Ascending aorta (tissue), 2 donors: ENCODE results near the gene P4HTM. TPM values are rescaled to one million over a fixed set of nuclear protein-coding genes. Genes with fewer than 3 reads are reported as not detected.

Experiments used
- DNase-seq, 2 donors: peaks; one replicate each; pipeline ENCODE4 v3.0.0-alpha.2; 2019; ENCODE audit warnings: low spot score in 2 of 2
- H3K27ac ChIP-seq, 2 donors: fragments of 200-600 bp; sonication (generic); one replicate each; pipeline ENCODE4 v1.5.1; 2016 to 2017; ENCODE audit warnings: mild to moderate bottlenecking in 1 of 2
- H3K27me3 ChIP-seq: fragments of 200-600 bp; sonication (generic); one replicate; pipeline ENCODE4 v1.5.1; 2017
- H3K36me3 ChIP-seq, 2 donors: fragments of 200-600 bp; sonication (generic); one replicate each; pipeline ENCODE4 v1.5.1; 2016
- H3K4me1 ChIP-seq, 2 donors: fragments of 200-600 bp; sonication (generic); one replicate each; pipeline ENCODE4 v1.5.1; 2016 to 2017; ENCODE audit warnings: mild to moderate bottlenecking in 1 of 2
- H3K4me3 ChIP-seq, 2 donors: fragments of 200-600 bp; sonication (generic); one replicate each; pipeline ENCODE4 v1.5.1; 2016 to 2017; ENCODE audit warnings: mild to moderate bottlenecking in 1 of 2
- H3K9me3 ChIP-seq, 2 donors: fragments of 200-600 bp; sonication (generic); one replicate each; pipeline ENCODE4 v1.5.1; 2016
- CTCF ChIP-seq, 3 experiments: fragments of 200-600 bp in 2 of 3; fragments of 450-650 bp in 1 of 3; sonication (generic) in 2 of 3; IDR thresholded peaks; one replicate each; pipeline ENCODE4 v1.5.1; 2016 to 2019; ENCODE audit warnings: antibody characterized with exemption in 3 of 3, mild to moderate bottlenecking in 1 of 3, moderate library complexity in 1 of 3
- intact Hi-C: fragments of 100-400 bp; cut with DNase I; formaldehyde crosslinking; loops from one replicate; pipeline ENCODE4 v1.15.1; 2023
- total RNA-seq: library from RNA; depleted of rRNA; stranded (reverse); fragments of >200 nt; gene quantifications from one replicate; pipeline ENCODE4 v1.1.0, GENCODE V29; 2016

The P4HTM gene
- total RNA-seq, 1 donor from 2014 or later: 71.9 TPM

- TF ChIP-seq CTCF (IDR thresholded peaks at IDR 0.05): no peak
- Histone ChIP-seq H3K9me3 (no peaks in the 10 kb centered on the region), H3K27me3 (no peaks in the 10 kb centered on the region), H3K4me3 (no peak overlapping the region), H3K27ac (no peak overlapping the region), H3K4me1 (peaks cover 6 to 15% of the 10 kb centered on the region in 2 donors), H3K36me3 (peaks cover 30 to 55% of the 10 kb centered on the region in 2 donors)
- intact Hi-C loops: no loop called here
- DNase-seq: no peak
These were observed 36.5 kb downstream of the P4HTM start for GRCh38 chr3:49026536-49026935.

- DNase-seq: no peak
- H3K9me3 ChIP-seq: no peaks in the 10 kb centered on the region
- peaks cover 6 to 13% of the 10 kb centered on the region in 2 donors for H3K4me1 ChIP-seq
- peak overlapping the region; percentile 92 to 96 for H3K27ac ChIP-seq
- intact Hi-C loops: loop anchor here (2.0 kb wide), 1 partner anchor 65 kb away; no protein-coding TSS in a partner anchor
- H3K27me3 ChIP-seq: no peaks in the 10 kb centered on the region
- H3K36me3 ChIP-seq: peaks cover 41 to 66% of the 10 kb centered on the region in 2 donors
- TF ChIP-seq CTCF (IDR thresholded peaks at IDR 0.05): no peak
- H3K4me3 ChIP-seq: no peak overlapping the region
These were observed 37.6 kb downstream of the P4HTM start for GRCh38 chr3:49027634-49028033.

DNA sequence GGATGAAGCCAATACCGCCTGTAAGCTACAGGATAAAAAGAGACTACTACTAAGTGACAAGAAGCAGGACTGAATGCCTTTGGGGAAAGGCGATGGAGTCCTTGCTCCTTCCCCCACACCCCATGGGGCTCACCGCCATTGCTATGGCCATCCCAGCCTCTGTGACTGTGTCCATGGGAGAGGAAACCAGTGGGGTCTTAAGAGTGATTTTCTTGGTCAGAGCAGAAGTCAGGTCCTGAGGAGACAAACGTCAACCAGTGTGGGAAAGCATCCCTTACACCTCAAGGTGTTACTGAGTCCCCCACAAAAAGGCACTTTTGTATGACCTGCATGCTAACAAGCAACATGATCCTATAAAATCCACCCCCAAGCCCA, 38.2 kb downstream of the P4HTM start:
- TF ChIP-seq CTCF (IDR thresholded peaks at IDR 0.05): no peak
- intact Hi-C loops: loop anchor here (2.0 kb wide), 1 partner anchor 65 kb away; no protein-coding TSS in a partner anchor
- H3K36me3 ChIP-seq: peaks cover 47 to 70% of the 10 kb centered on the region in 2 donors

DNA sequence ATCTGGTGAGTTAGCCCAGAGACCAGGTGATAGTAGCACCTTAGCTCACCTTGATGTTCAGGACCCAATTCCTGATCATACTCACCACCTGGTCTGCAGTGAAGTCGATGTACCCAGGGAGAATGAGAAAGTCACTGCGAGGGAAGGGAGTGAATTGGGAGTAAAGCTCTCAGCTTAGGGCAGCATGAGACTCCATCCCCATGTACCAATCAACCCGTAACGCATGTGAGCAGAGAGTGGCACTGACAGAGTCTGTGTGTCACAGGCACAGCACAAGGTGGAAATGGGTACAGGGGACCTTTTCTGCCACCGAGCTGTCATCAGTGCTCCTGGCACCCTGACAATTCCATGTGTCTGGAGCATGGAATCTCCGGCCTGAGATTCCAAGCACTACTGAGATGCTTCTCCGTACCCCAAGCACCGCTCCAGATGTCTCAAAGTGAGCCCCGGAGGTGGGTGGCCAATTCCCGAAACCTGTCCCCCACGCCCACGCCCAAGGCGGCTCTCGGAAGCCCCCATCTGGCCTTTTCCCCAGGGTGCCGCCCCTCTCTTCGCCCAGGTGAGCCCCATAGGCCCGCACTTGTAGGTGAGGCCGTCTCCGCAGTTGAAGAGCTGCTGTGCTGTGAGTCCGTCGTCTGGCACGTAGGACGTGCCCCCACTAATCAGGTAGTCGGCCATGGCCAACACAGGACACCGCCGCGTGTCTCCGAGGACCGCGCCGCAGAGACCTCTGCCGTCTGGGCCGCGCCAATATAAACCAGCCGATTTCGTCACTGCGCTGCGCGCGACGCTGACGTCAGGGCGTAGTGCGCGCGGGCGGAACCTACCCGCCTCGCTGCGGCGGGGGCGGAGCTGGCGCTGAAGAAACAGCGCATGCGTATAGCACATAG, 38.9 kb downstream of the P4HTM start, which contains the start of gene IMPDH2:
TSS of gene IMPDH2 (minus strand) at position 726 of the 890 bp plus-strand sequence. CDS start at position 678, 48 bp downstream.
- peaks cover 47 to 66% of the 10 kb centered on the region in 2 donors for H3K36me3 ChIP-seq
- peaks cover 0 to 8% of the 10 kb centered on the region in 2 donors for H3K4me1 ChIP-seq
- DNase-seq: peak; percentile 68 to 96
- TF ChIP-seq CTCF (IDR thresholded peaks at IDR 0.05): no peak
- H3K27ac ChIP-seq: peak within 1 kb of the TSS; percentile 92 to 96
- H3K9me3 ChIP-seq: no peaks in the 10 kb centered on the region
- intact Hi-C loops: loop anchor here (2.0 kb wide), 1 partner anchor 64 kb away; no protein-coding TSS in a partner anchor
- H3K4me3 ChIP-seq: peak within 1 kb of the TSS; percentile 59 to 76
- no peaks in the 10 kb centered on the region for H3K27me3 ChIP-seq

More for the DNA sequence above, 38.2 kb downstream of the P4HTM start:
- Histone ChIP-seq H3K4me1 (peaks cover 0 to 8% of the 10 kb centered on the region in 2 donors), H3K9me3 (no peaks in the 10 kb centered on the region), H3K4me3 (peak overlapping the region; percentile 59 to 76), H3K27ac (peak overlapping the region; percentile 92 to 96), H3K27me3 (no peaks in the 10 kb centered on the region)
- DNase-seq: no peak

DNA sequence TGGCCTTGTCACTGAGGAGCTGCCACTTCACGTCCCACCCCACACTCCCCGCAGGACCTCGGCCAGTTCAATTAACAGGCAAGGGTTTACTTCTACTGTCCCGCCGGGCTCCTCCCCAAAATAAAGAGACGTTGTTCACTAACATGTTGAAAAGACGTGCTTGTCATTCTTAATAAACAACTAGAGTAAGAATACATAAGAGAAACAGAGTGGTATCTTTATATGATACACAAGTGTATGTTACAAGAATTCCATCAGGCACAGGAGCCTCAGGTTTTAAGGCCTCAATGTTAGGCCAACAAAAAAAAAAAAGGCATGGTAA, 39.5 kb downstream of the P4HTM start:
- peak overlapping the region; percentile 59 to 76 for H3K4me3 ChIP-seq
- H3K36me3 ChIP-seq: peaks cover 46 to 62% of the 10 kb centered on the region in 2 donors

More for the DNA sequence above, 39.5 kb downstream of the P4HTM start:
- intact Hi-C loops: loop anchor here (2.0 kb wide), 1 partner anchor 63 kb away; no protein-coding TSS in a partner anchor
- Histone ChIP-seq H3K4me1 (peaks cover 0 to 8% of the 10 kb centered on the region in 2 donors), H3K27me3 (no peaks in the 10 kb centered on the region), H3K9me3 (no peaks in the 10 kb centered on the region), H3K27ac (peak overlapping the region; percentile 92 to 96)
- TF ChIP-seq CTCF (IDR thresholded peaks at IDR 0.05): no peak
- DNase-seq: no peak
